HepG2 (cell line): Measurements from ENCODE around the gene TTC28. TPM values are rescaled to one million over a fixed set of nuclear protein-coding genes. Genes with fewer than 3 reads are reported as not detected.

Experiments
- GLI4 ChIP-seq: sonication (generic); formaldehyde crosslinking; IDR thresholded peaks from 2 replicates; pipeline ENCODE4 v1.5.1; 2020; ENCODE audit warnings: missing genetic modification reagents, mild to moderate bottlenecking, moderate library complexity, borderline replicate concordance
- KIAA2018 ChIP-seq: sonication (generic); formaldehyde crosslinking; IDR thresholded peaks from 2 replicates; pipeline ENCODE4 v1.5.0; 2020; ENCODE audit warnings: mild to moderate bottlenecking, missing genetic modification reagents, borderline replicate concordance
- NONO ChIP-seq, 2 experiments: fragments of 450-650 bp in 1 of 2; sonication (generic) in 1 of 2; formaldehyde crosslinking in 1 of 2; IDR thresholded peaks in 1 of 2; conservative IDR thresholded peaks in 1 of 2; 2 replicates each; pipeline versions ENCODE4 v1.6.1 to v1.8.0; 2017 to 2022; ENCODE audit warnings: mild to moderate bottlenecking in 1 of 2, missing genetic modification reagents in 1 of 2, moderate library complexity in 1 of 2
- NR3C1 ChIP-seq: sonication (generic); formaldehyde crosslinking; IDR thresholded peaks from 2 replicates; pipeline ENCODE4 v1.4.0; 2020; ENCODE audit warnings: missing genetic modification reagents
- PBX2 ChIP-seq: IDR thresholded peaks from 2 replicates; pipeline ENCODE4 v1.6.1; 2016; ENCODE audit warnings: control low read depth
- POLR2A ChIP-seq, 2 experiments: IDR thresholded peaks; 2 replicates each; pipeline ENCODE4 v1.6.1; 2011; ENCODE audit warnings: low read depth in 2 of 2, low read length in 2 of 2, mild to moderate bottlenecking in 1 of 2, moderate library complexity in 1 of 2; ENCODE audit not compliant: insufficient read depth in 1 of 2
- POLR2G ChIP-seq: fragments of 200-400 bp; formaldehyde crosslinking; IDR thresholded peaks from 2 replicates; pipeline ENCODE4 v1.6.1; 2018; ENCODE audit warnings: mild to moderate bottlenecking, low read depth, low read length, moderate library complexity
- SALL1 ChIP-seq: sonication (generic); formaldehyde crosslinking; IDR thresholded peaks from 2 replicates; pipeline ENCODE4 v1.8.0; 2022; ENCODE audit warnings: mild to moderate bottlenecking, missing genetic modification reagents
- TEAD3 ChIP-seq: optimal IDR thresholded peaks from 2 replicates; pipeline ENCODE3; 2016; ENCODE audit warnings: borderline replicate concordance
- ZNF224 ChIP-seq: sonication (generic); formaldehyde crosslinking; IDR thresholded peaks from 2 replicates; pipeline ENCODE4 v1.5.0; 2020; ENCODE audit warnings: mild to moderate bottlenecking, missing genetic modification reagents
- ZNF589 ChIP-seq: sonication (generic); formaldehyde crosslinking; conservative IDR thresholded peaks from 2 replicates; pipeline ENCODE4 v1.8.0; 2022; ENCODE audit warnings: mild to moderate bottlenecking, moderate library complexity, missing genetic modification reagents
- ZNF782 ChIP-seq: sonication (generic); formaldehyde crosslinking; IDR thresholded peaks from 2 replicates; pipeline ENCODE4 v1.4.0; 2020; ENCODE audit warnings: missing genetic modification reagents, mild to moderate bottlenecking, borderline replicate concordance
- polyA plus RNA-seq, 8 experiments: library from polyadenylated mRNA; depleted of rRNA in 3 of 8; stranded (reverse) in 7 of 8; unstranded in 1 of 8; fragments of >200 nt; fragmentation: Illumina TruSeq in 4 of 8; extraction: Trizol in 4 of 8; gene quantifications; 2 replicates each; pipeline versions ENCODE4 v1.2.1 to v1.2.3, GENCODE V29; 2011 to 2016; ENCODE audit warnings: low read depth in 4 of 8, missing spikeins in 1 of 8, mixed read lengths in 1 of 8; ENCODE audit not compliant: insufficient read depth in 1 of 8
- total RNA-seq, 5 experiments: library from RNA; depleted of rRNA; stranded (reverse); fragments of >200 nt; fragmentation: Illumina TruSeq; extraction: Trizol; gene quantifications; 2 replicates each; pipeline ENCODE4 v1.2.3, GENCODE V29; 2016; ENCODE audit warnings: low read depth in 1 of 5

TTC28 gene
- total and polyA plus RNA-seq, 2 of the 13 experiments (the other 11 are each of a cell fraction or from before 2014, with no cell fraction given), result 4.2 to 13.1 TPM

DNA sequence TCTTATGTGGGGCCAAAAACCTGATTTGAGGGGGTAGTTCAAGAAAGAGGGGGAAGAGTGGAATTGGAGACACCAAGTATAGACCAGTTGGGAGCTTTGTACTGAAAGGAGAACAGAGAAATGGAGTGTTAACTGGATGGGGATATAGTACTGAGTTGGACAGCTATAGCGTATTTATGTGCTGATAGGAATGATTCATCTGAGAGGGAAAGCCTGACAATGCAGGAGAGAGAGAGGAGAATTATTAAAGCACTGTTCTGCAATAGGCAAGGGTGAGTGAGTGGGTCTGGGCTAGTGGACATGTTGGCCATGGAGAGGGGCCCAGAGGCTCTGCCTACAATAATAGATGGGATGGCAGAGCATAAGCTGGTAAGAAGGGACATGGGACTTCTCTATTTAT, 707.7 kb downstream of the TTC28 start (continued):
- TF ChIP-seq KIAA2018 (CRISPR knock-in tag) (no peak), POLR2A (IDR thresholded peaks at IDR 0.05; ENCODE audit: insufficient read depth in 1 of 2, low read depth in 2 of 2, low read length in 2 of 2) (no peak), POLR2G (no peak), ZNF224 (CRISPR knock-in tag) (no peak), PBX2 (CRISPR knock-in tag) (no peak), NR3C1 (CRISPR knock-in tag) (no peak), NONO (IDR thresholded peaks at IDR 0.05) (no peak), NONO (CRISPR knock-in tag; conservative IDR thresholded peaks at IDR 0.05) (no peak), TEAD3 (no peak), ZNF782 (CRISPR knock-in tag) (no peak), GLI4 (CRISPR knock-in tag) (no peak), ZNF589 (CRISPR knock-in tag) (no peak), SALL1 (CRISPR knock-in tag) (no peak)
